CD4-positive, alpha-beta T cell treated with Interleukin-4 for 4 hours (primary cell): ENCODE measurements around the gene NPEPPS.
"Not testable (repeated sequence)": the region's sequence is repeated elsewhere in the genome, so short reads cannot be mapped to it uniquely, and the experiment has no call there.

Experiments
- DNase-seq: peaks from one replicate; pipeline ENCODE4 v3.0.0-alpha.2; 2020

The NPEPPS gene

DNA sequence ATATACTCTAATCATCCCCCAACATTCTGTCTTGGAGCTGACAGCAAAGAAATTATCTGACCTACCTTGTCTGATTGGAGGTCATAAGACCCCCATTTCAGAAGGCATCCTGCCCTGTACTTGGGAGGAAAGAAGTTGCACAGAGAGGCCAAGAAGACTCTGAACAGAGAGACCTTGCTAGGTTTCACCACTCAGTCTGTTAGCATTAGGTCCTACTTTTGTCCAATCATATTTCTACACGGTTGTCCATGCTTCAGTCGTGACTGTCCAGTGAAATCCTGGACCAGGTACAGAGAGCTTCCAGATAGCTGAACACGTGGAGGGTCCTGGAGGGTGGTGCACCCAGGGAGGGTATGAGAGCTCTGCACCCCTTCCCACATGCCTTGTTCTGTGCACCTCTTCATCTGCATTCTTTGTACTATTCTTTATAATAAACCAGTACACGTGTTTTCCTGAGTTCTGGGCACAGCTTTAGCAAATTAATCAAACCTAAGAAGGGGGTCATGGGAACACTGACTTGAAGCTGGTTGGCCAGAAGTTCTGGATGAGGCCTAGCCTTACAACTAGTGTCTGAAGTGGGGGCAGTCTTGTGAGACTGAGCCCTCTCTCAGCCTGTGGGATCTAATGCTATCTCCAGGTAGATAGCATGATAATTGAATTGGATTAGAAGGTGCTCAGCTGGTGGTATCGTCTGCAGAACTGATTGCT lies 30.9 kb downstream of the NPEPPS start:
- DNase-seq = not testable (repeated sequence)

DNA sequence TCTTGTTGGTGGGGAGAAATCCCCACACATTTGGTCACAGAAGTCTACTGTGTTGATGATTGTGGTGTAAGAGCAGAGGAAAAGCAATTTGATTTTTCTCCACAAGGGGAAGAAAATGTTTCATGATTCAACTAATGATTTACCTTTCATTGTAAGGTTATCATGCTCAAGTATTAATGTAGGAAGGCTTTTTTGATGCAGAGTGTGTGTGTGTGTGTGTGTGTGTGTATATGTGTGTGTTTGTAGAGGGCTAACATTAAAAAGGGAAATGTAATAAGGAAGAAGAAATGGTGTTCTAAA lies 31.4 kb downstream of the NPEPPS start:
- not testable (repeated sequence) for DNase-seq

DNA sequence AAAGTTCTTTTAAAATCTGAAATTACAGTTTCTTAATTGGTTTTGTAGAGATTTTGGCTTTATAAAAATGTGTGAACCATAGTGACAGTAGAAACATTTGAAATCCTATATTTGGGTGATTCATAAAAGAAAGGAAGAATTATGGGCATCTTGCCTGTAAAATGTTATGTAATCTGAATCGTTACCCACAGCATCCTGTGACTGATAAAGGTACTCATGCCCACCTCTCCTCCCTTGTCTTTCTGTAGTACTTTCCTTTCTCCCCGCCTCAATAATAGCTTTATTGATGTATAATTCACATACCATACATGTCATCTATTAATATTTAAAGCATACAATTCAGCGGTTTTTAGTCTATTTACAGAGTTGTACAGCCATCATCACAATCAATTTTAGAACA lies 36.4 kb downstream of the NPEPPS start:
- DNase-seq = peak; percentile 4

DNA sequence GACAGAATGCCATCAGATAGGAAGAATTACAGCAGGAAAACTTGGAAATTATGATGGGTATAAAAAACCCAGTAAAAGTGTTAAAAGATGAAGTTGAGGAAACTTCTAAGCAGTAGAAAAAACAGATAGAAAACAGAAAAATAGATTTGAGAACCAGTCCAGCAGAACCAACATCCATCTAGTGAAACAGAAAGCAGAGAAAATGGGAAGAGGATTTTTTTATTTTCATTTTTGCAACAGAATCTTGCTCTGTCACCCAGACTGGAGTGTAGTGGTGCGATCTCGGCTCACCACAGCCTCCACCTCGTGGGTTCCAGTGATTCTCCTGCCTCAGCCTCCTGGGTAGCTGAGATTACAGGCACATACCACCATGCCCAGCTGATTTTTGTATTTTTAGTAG lies 41.7 kb downstream of the NPEPPS start:
- not testable (repeated sequence) for DNase-seq

DNA sequence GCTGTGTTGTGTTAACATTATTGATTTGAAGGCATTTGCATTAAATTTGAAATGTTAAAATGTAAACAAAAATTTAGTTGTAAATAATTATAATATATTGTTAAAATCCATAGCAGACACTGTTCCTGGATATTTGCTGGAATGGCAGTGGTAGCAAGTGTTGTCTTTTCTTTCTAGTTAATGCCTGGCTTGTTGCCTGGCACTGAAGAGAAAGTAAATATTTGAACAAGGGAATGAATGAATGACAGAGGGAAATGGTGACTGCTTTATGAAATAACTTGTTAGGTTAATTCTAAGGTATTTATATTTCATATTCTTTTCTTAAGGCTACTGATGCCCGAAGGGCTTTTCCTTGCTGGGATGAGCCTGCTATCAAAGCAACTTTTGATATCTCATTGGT lies 51.5 kb downstream of the NPEPPS start:
- DNase-seq = not testable (repeated sequence)

DNA sequence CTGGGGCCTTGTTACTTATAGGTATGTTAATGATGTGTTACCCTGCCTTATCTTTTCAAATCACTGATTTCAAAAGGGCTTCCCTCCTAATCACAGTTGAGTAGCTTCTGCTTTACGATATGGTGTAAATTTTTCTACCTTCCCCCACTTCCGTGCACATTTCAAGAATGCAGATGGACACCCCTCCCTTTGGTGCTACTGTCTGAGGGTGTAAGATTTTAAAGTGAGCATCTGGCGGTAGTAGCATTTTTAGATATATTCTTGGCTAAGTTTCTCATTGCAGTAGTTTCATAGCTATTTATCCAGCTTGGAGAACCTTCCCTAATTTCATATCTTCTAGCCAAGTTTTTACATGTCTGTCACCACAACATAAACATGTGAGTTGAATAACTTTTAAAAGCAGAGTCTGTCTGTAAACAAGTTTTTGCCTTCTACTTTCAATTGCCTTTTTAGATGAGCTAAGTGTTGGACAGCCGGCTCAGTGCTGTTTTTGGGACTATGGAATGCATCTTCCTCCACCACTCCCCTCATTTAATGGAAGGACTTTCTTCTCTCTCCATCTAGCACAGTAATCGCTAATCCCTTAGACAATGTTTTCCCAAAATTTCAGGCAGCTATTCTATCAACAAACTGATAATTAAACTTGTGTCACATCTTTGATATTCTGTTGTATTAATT lies 55.6 kb downstream of the NPEPPS start:
- DNase-seq = not testable (repeated sequence)

DNA sequence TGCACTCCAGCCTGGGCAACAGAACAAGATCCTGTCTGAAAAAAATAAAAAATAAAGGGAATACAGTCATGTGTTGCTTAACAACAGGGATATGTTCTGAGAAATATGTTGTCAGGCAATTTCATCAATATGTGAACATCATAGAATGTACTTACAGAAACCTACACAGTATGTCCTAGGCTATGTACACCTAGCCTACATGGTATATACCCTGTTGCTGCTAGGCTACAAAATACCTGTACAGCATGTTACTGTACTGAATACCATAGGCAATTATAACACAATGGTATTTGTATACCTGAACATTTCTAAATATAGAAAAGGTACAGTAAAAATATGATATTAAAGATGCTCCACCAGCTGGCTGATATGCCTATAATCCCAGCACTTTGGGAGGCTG lies 62.6 kb downstream of the NPEPPS start:
- DNase-seq = not testable (repeated sequence)

DNA sequence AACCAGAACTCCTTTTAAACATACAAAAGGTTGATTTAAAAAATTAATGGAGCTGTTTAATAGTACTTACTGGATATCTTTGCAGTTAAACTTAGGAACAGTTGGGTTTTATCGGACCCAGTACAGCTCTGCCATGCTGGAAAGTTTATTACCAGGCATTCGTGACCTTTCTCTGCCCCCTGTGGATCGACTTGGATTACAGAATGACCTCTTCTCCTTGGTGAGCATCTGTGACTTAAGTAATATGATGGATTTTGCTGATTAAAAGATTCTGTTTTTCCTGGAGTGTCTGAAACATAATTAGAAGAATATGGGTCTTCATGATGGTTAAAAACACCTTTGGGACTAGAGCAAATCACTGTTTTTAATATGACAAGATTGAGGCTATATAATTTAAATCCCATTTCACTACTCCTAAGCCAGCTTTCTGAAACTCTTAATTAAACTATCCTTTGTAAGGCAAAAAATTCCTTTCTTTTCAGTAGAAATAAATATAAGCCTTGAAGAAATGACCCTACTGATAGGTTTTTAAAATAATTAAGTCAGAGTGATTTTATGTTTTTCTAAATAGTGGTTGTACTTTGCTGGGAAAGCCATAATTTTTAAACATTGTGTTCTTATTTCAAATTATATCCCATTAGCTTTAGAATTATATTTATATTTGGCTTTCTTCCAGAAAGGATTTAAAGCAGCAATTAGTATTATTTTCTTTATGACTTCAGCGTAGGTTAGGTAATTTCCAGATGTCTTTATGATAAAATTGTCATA lies 73.1 kb downstream of the NPEPPS start:
- DNase-seq = no peak

DNA sequence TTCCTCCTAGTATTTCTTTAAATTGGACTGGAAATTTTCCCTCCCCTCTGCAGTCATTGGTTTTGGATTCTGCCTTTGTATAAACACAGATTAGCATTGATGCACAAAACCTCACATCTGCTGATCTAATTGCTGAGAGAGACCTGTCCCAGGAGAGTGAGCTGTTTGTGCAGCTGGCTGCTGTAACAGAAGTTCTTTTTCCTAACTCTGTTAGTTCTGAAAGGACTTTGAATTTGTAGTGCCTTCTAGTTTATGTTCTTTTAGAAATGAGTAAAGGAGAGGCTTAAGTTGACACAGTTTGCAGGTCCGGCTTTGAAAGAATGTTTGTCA lies 73.7 kb downstream of the NPEPPS start:
- no peak for DNase-seq

DNA sequence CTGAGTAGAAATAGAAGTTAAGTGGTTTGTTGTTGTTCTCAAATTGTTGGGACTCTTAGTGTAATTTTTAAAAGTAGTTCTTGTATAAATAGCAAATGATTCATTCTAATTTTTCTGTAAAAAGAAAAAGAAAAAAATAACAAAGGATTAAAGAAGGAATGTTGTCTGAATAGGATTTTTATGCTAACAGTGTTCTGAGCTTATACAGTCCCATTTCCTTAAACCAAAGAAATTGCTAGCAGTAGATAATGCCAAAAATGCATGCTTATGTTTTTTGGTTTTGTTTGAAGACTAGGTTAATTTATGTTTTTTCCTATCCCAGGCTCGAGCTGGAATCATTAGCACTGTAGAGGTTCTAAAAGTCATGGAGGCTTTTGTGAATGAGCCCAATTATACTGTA lies 74.1 kb downstream of the NPEPPS start:
- no peak for DNase-seq

DNA sequence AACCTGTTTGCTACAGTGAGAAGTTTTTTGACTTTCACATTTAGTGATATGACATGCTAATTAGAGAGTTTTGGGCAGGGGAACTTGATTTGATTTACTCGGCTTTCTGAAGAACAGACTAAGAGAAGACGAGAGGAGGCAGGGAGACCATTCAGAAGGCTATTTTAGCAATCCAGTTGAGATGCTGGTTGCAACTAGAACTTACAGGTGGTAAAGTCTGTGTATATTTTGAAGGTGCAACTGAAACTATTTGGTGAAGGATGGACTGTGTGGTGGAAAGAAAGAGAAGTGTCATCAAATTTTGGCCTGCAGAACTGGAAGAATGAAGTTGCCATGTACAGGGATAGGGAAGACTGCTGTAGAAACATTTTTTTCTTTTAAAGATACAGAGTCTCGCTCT lies 76.6 kb downstream of the NPEPPS start:
- DNase-seq = no peak

DNA sequence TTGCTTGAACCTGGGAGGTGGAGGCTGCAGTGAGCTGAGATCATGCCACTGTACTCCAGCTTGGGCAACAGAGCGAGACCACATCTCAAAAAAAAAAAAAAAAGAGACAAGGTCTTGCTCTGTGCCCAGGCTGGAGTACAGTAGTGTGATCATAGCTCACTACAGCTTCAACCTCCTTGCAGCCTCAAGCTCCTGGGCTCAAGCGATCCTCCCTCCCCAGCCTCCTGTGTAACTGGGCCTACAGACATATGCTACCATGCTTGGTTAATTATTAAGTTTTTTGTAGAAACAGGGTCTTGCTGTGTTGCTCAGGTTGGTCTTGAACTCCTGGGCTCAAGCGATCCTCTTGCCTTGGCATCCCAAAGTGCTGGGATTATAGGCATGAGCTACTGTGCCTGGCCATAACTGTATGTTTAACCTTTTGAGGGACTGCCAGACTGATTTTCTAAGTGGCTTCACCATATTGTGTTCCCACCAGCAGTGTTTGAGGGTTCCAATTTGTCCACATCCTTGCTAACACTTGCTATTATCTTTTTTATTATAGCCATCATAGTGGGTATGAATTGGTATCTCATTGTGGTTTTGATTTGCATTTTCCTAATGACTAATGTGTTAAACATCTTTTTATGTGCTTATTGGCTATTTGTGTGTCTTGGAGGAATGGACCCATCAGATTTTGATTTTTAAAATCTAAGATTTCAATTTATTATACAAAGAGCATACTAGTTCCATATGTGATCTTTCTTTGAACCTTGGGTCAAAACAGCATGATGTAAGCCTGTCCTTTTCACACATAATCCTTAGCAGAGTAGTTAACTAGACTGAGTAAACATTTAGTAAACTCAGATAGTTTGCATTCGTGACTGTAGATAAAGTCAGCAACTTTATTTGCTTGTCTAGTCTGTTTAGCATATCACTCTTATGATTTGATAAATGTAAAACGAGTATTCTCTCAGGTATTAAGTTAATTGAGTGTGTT lies 80.8 kb downstream of the NPEPPS start:
- DNase-seq = no peak

DNA sequence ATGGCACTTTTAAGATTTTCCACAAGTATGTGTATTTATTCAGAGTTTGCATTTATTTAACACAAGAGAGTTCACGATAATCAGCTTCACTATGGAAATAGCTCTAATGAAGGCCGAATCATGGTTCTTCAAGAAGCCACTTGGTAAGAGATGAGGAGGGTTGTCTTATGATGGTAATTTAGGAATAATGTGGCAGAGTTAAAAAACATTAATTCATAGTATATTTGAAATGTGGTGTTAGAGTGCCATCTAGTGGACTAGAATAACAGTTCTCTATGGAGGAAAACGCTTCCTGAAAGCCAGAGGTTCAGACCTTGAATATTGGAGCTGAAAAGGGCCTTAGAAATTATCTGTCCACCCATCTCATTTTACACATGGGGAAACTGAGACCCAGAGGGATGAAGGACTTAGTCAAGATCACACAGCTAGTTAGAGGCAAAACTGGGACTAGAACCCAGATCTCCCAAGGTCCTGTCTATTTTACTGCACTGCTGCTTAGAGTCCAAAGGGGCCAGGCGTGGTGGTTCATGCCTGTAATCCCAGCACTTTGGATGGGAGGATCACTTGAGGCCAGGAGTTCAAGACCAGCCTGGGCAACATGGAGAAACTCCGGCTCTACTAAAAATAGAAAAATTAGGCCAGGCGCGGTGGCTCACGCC lies 85.0 kb downstream of the NPEPPS start:
- DNase-seq = peak; percentile 62

DNA sequence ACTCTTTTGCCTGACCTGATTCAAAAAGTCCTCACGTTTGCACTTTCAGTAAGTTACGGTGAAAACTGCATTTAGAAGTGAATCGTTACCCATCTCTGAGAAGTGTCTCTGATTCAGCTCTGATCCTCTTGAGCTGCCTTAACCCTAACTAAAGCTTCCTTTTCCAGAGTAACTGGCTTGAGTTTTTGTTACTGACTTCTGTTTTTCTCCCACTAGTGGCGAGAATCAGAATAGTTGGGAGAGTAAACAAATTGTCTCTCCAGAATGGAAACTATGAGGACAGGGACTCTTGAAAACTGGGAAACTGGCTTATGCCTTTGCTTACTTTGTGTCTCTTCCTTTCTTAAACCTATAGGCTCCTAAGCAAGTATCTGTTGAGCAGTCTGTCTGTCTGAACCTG lies 87.5 kb downstream of the NPEPPS start:
- DNase-seq = no peak

DNA sequence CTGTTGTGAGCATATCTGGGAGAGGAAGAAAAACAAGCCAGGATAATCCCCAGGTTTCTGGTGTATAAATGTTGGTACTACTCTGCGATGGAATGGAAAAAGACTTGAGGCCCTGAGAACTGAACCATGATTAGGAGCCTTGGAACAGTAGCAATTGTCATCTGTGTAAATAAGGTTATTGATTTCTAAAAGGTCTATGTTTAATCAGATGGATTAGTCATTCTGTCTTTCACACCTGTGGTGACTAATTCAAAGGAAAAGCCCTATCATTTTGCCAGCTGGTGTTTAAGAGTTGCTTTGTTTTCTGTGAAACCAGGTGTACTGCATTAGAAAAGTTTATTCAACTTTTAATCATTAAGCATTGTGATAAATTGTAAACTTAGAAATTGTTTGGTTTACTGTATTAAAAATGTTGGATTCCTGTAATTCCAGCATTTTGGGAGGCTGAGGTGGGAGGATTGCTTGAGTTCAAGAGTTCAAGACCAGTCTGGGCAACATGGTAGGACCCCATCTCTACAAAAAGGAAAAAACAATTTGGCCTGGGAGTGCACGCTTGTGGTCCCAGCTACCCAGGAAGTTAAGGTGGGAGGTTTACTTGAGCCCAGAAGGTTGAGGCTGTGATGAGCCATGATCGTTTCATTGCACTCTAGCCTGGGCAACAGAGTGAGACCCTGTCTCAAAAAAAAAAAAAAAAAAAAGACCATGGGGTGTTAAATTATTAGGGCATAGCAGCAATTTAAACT lies 89.8 kb downstream of the NPEPPS start:
- DNase-seq = peak; percentile 22

DNA sequence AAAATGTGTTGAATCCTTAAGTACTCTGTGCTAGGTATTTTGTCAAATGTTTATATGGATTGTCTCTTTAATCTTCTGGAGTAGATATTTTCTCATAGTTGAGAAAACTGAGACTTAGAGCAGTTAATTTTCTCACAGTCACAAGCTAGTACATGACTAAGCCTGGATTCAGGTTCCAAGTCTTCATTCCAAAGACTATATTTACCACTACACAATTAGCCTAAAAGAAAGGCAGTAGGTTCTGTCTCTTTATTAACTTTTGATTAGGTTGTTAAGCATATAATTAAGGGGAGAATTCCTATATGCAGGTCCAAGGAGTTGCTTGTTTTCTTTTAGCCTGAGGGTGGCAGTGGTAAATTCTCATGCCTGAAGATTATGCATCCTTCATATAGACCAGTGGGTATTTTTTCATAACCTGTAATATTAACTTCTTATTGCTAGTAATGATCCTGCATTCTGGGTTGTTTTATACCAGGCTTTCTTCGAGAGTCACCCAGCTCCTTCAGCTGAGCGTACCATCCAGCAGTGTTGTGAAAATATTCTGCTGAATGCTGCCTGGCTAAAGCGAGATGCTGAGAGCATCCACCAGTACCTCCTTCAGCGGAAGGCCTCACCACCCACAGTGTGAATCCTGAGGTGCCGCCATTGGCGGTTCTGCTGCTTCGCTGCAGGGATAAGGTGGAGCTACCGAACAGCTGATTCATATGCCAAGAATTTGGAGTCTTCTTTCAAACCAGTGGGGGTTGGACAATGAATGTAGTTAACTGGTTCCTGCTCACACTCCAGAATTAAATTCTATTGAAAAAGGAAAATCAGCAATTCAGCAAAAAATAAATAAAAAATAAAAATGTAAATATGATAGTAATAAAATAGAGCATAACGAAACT lies 90.6 kb downstream of the NPEPPS start:
- DNase-seq = no peak

DNA sequence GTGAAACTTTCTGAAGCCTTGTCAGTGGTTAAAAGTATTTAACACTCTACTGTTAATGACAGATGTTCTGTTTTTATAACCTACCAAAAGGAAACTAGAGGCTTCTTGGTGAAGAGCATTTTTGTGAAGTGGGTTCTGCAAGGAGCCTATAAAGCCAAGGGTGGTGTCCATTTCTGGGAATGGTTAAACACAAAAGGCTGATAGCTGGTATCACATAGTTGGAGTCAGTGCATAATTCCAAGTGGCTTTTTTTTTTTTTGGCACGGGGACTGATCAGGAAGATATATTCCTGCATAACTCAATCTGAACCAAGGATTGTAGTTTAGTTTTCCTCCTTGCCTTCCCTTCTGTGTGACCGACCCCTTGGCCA lies 91.3 kb downstream of the NPEPPS start:
- DNase-seq = no peak

DNA sequence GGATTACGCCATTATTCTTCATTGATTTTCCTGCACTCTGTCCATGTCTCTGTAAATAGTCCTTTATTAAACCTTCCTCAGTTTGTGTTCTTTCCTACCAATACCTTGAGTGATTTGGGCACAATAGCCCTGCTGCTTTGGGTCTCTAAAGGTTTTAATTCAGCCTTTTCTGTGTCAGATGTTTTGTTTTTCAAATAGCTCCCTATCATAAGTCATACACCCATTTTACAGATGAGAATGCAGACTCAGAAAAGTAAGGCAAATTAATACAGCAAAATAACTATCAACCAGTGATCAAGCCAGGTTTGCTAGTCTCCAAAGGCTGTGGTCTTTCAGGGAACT lies 93.8 kb downstream of the NPEPPS start:
- DNase-seq = no peak

DNA sequence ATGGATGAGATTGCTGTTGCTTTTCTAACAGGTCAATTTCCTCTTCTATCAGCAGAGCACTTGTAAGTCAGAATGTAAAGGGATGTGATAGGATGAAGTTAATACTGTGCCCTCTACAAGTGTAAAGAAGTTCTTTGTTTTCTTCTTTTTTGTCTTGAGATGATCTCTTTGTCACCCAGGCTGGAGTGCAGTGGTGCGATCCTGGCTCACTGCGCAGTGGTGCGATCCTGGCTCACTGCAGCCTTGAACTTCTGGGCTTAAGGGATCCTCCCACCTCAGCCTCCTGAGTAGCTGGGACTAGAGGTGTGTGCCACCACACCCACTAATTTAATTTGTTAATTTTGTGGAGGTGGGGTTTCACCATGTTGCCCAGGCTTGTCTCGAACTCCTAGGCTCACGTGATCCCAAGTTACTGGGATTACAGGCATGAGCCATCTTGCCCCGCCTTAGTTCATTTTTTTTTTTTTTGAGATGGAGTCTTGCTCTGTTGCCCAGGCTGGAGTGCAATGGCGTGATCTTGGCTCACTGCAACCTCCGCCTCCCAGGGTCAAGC lies 97.2 kb downstream of the NPEPPS start:
- DNase-seq = no peak

DNA sequence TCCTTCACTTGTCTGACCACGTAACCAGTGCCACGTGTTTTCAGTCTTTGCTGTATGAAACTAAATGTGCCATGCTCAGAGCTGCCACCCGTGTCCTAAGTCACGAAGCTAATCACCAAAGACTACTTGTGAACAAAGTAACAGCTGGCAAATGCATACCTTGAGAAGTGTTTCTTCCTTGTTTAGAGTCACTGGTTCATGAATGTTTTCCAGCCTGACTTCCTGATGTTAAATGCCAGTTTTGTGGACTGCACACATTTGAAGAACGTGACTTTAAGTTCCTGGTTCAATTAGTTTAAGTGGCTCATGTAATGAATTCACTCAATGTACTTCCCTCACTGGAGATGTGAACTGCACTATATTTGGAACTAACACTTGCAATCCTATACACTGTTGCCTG lies 98.9 kb downstream of the NPEPPS start:
- DNase-seq = no peak

DNA sequence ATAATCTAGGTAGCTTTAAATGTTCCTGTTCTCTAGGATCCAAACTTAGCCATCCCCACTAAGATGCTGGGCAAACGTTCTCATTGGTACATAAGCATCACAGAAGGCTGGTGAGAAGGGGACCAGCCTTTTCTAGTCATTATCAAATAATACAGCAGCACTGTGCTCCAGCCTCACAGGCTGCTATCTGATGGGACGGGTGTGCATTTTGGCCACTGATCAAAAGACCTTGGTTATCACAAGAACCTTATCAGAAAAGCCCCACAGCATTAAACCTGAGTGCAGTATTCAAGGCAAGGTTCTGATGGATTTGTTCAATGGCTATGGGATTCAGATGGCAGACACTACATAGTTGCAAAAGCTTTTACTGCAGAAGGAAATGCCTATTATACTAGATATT lies 99.7 kb downstream of the NPEPPS start:
- no peak for DNase-seq
